Nucleus accumbens (tissue), 56 donors: ENCODE measurements around the gene SH3BP4.

Source experiments
- DNase-seq, 56 donors: peaks; one replicate each; lab custom pipeline; 2025; lab: John Stamatoyannopoulos, UW

SH3BP4 gene

GRCh38 chr2:235098736-235099494 lies 147.1 kb downstream of the SH3BP4 start:
- no peak for DNase-seq

- DNase-seq, result no peak
These were observed 151.1 kb downstream of the SH3BP4 start for GRCh38 chr2:235102896-235103295.
